SK-N-SH (cell line): ENCODE data around the gene DHRS12.

Experiments
- CHD2 ChIP-seq: fragments of 150-350 bp; IDR thresholded peaks from 2 replicates; pipeline ENCODE4 v1.6.1; 2018; ENCODE audit warnings: low read length; ENCODE audit not compliant: partially characterized antibody
- EP300 ChIP-seq, 2 experiments: IDR thresholded peaks; 2 replicates each; pipeline versions ENCODE4 v1.4.0 to v1.6.1; 2012; ENCODE audit warnings: borderline replicate concordance in 1 of 2, low read depth in 1 of 2, low read length in 1 of 2
- EZH2phosphoT487 ChIP-seq: fragments of 200-600 bp; sonication (generic); IDR thresholded peaks from 2 replicates; pipeline ENCODE4 v1.6.1; 2017; ENCODE audit warnings: low read depth, mixed run types, mild to moderate bottlenecking, antibody characterized with exemption, moderate library complexity, borderline replicate concordance
- GATA2 ChIP-seq: sonication (generic); formaldehyde crosslinking; IDR thresholded peaks from 2 replicates; pipeline ENCODE4 v1.5.0; 2020; ENCODE audit warnings: mild to moderate bottlenecking, missing genetic modification reagents
- MXI1 ChIP-seq: IDR thresholded peaks from 2 replicates; pipeline ENCODE4 v1.6.1; 2012; ENCODE audit warnings: mild to moderate bottlenecking, low read depth, low read length, improper control_type of control experiment
- NRF1 ChIP-seq: IDR thresholded peaks from 2 replicates; pipeline ENCODE4 v1.6.1; 2012; ENCODE audit warnings: low read depth, mild to moderate bottlenecking, low read length
- POLR2AphosphoS5 ChIP-seq: IDR thresholded peaks from 2 replicates; pipeline ENCODE4 v1.6.1; 2012; ENCODE audit warnings: low read depth, low read length
- RAD21 ChIP-seq: IDR thresholded peaks from 2 replicates; pipeline ENCODE4 v1.6.1; 2012; ENCODE audit warnings: mild to moderate bottlenecking, low read length
- YY1 ChIP-seq: IDR thresholded peaks from 2 replicates; pipeline ENCODE4 v1.4.0; 2012; ENCODE audit warnings: low read depth, mild to moderate bottlenecking
- TF ChIP-seq, protein P1 (sequence below): IDR thresholded peaks from 2 replicates; pipeline ENCODE4; 2012
- TF ChIP-seq, protein P2 (sequence below): fragments of 200-600 bp; sonication (generic); IDR thresholded peaks from 2 replicates; pipeline ENCODE4 v1.6.1; 2017; ENCODE audit warnings: antibody characterized with exemption, mild to moderate bottlenecking, moderate library complexity
- TF ChIP-seq, protein P3 (sequence below): IDR thresholded peaks from 2 replicates; pipeline ENCODE4 v1.4.0; 2012; ENCODE audit warnings: low read depth
- TF ChIP-seq, protein P4 (sequence below): IDR thresholded peaks from 2 replicates; pipeline ENCODE4 v1.6.1; 2012; ENCODE audit warnings: mild to moderate bottlenecking, low read depth, low read length, moderate library complexity
- TF ChIP-seq, protein P5 (sequence below): fragments of 150-350 bp; IDR thresholded peaks from 2 replicates; pipeline ENCODE4 v1.6.1; 2017; ENCODE audit warnings: antibody characterized with exemption, low read length, low read depth, borderline replicate concordance

DNA sequence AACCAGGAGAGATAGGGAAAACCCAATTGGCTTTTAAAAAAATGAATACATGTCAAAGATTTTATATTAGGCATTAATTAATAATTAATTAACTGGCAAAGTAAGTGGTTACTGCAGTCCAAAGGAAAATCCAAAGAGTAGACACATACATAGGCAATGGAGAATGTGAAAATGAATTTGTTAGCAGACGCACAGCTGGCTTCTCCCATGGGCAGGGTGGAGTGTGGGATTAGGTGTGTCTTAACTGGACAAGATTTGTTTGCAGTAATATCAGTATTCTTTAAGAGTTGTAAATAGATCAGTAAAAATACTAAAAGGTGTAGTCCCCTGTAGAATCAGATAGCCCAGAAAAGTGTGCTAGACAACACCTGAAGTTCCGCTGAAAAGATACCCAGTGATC, 58.7 kb downstream of the DHRS12 start:
- TF ChIP-seq POLR2AphosphoS5 (no peak), EP300 (IDR thresholded peaks at IDR 0.05; ENCODE audit: borderline replicate concordance in 1 of 2, low read depth in 1 of 2, low read length in 1 of 2) (no peak), RAD21 (no peak), CHD2 (no peak), MXI1 (no peak), NRF1 (no peak), EZH2phosphoT487 (no peak), YY1 (no peak), GATA2 (CRISPR knock-in tag) (no peak)
- TF ChIP-seq, protein P1, sequence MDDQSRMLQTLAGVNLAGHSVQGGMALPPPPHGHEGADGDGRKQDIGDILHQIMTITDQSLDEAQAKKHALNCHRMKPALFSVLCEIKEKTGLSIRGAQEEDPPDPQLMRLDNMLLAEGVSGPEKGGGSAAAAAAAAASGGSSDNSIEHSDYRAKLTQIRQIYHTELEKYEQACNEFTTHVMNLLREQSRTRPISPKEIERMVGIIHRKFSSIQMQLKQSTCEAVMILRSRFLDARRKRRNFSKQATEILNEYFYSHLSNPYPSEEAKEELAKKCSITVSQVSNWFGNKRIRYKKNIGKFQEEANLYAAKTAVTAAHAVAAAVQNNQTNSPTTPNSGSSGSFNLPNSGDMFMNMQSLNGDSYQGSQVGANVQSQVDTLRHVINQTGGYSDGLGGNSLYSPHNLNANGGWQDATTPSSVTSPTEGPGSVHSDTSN: no peak
- TF ChIP-seq, protein P2, sequence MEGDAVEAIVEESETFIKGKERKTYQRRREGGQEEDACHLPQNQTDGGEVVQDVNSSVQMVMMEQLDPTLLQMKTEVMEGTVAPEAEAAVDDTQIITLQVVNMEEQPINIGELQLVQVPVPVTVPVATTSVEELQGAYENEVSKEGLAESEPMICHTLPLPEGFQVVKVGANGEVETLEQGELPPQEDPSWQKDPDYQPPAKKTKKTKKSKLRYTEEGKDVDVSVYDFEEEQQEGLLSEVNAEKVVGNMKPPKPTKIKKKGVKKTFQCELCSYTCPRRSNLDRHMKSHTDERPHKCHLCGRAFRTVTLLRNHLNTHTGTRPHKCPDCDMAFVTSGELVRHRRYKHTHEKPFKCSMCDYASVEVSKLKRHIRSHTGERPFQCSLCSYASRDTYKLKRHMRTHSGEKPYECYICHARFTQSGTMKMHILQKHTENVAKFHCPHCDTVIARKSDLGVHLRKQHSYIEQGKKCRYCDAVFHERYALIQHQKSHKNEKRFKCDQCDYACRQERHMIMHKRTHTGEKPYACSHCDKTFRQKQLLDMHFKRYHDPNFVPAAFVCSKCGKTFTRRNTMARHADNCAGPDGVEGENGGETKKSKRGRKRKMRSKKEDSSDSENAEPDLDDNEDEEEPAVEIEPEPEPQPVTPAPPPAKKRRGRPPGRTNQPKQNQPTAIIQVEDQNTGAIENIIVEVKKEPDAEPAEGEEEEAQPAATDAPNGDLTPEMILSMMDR: no peak
- TF ChIP-seq, protein P3, sequence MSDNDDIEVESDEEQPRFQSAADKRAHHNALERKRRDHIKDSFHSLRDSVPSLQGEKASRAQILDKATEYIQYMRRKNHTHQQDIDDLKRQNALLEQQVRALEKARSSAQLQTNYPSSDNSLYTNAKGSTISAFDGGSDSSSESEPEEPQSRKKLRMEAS: no peak
- TF ChIP-seq, protein P4, sequence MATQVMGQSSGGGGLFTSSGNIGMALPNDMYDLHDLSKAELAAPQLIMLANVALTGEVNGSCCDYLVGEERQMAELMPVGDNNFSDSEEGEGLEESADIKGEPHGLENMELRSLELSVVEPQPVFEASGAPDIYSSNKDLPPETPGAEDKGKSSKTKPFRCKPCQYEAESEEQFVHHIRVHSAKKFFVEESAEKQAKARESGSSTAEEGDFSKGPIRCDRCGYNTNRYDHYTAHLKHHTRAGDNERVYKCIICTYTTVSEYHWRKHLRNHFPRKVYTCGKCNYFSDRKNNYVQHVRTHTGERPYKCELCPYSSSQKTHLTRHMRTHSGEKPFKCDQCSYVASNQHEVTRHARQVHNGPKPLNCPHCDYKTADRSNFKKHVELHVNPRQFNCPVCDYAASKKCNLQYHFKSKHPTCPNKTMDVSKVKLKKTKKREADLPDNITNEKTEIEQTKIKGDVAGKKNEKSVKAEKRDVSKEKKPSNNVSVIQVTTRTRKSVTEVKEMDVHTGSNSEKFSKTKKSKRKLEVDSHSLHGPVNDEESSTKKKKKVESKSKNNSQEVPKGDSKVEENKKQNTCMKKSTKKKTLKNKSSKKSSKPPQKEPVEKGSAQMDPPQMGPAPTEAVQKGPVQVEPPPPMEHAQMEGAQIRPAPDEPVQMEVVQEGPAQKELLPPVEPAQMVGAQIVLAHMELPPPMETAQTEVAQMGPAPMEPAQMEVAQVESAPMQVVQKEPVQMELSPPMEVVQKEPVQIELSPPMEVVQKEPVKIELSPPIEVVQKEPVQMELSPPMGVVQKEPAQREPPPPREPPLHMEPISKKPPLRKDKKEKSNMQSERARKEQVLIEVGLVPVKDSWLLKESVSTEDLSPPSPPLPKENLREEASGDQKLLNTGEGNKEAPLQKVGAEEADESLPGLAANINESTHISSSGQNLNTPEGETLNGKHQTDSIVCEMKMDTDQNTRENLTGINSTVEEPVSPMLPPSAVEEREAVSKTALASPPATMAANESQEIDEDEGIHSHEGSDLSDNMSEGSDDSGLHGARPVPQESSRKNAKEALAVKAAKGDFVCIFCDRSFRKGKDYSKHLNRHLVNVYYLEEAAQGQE: no peak
- TF ChIP-seq, protein P5, sequence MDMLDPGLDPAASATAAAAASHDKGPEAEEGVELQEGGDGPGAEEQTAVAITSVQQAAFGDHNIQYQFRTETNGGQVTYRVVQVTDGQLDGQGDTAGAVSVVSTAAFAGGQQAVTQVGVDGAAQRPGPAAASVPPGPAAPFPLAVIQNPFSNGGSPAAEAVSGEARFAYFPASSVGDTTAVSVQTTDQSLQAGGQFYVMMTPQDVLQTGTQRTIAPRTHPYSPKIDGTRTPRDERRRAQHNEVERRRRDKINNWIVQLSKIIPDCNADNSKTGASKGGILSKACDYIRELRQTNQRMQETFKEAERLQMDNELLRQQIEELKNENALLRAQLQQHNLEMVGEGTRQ: no peak
